Activated T-helper 2 cell treated with anti-CD3 and anti-CD28 coated beads, Interferon-gamma antibody, Interleukin-2, Interleukin-4, amounts not matched to agents 10 μg/mL and 5 μg/mL and 100 μg/mL, durations not matched to agents 14 hours and 24 hours and 36 hours (primary cell): ENCODE data around the gene USH2A. TPM values are rescaled to one million over a fixed set of nuclear protein-coding genes. Genes with fewer than 3 reads are reported as not detected.

Experiments used
- DNase-seq: peaks from one replicate; pipeline ENCODE4 v3.0.0; 2021; ENCODE audit warnings: low spot score
- H3K27ac Mint-ChIP-seq: one replicate; pipeline ENCODE4 v1.8.0; 2021; ENCODE audit warnings: mixed read lengths
- H3K27me3 Mint-ChIP-seq: one replicate; pipeline ENCODE4 v1.8.0; 2021; ENCODE audit warnings: low read depth, mixed read lengths
- H3K36me3 Mint-ChIP-seq: one replicate; pipeline ENCODE4 v1.8.0; 2021; ENCODE audit warnings: low read depth, mixed read lengths
- H3K4me1 Mint-ChIP-seq: one replicate; pipeline ENCODE4 v1.8.0; 2021; ENCODE audit warnings: low read depth, mixed read lengths
- H3K4me3 Mint-ChIP-seq: one replicate; pipeline ENCODE4 v1.8.0; 2021; ENCODE audit warnings: low read depth, mild to moderate bottlenecking, moderate library complexity, mixed read lengths
- H3K9me3 Mint-ChIP-seq: one replicate; pipeline ENCODE4 v1.8.0; 2021; ENCODE audit warnings: mixed read lengths
- intact Hi-C: fragments of 100-400 bp; cut with micrococcal nuclease; formaldehyde crosslinking; loops from one replicate; pipeline ENCODE4 v1.15.1; 2023
- total RNA-seq: library from RNA; stranded (reverse); gene quantifications from 2 replicates; pipeline ENCODE4 v1.2.3, GENCODE V29; 2022

The USH2A gene
- total RNA-seq, 1 donor from 2014 or later: not detected

- Mint-ChIP-seq H3K27me3 (no peaks in the 10 kb centered on the region), H3K4me1 (no peaks in the 10 kb centered on the region), H3K4me3 (no peak overlapping the region), H3K36me3 (no peaks in the 10 kb centered on the region), H3K9me3 (no peaks in the 10 kb centered on the region), H3K27ac (no peak overlapping the region)
- no peak for DNase-seq
- intact Hi-C loops: no loop called here
Observed at GRCh38 chr1:216434232-216434631, 11.0 kb upstream of the USH2A start.

GRCh38 chr1:216433175-216433574 is 9.9 kb upstream of the USH2A start:
- Mint-ChIP-seq H3K4me1 (no peaks in the 10 kb centered on the region), H3K9me3 (no peaks in the 10 kb centered on the region), H3K36me3 (no peaks in the 10 kb centered on the region), H3K27ac (no peak overlapping the region), H3K4me3 (no peak overlapping the region), H3K27me3 (no peaks in the 10 kb centered on the region)
- no peak for DNase-seq
- intact Hi-C loops: no loop called here

GRCh38 chr1:216430744-216431143 is 7.5 kb upstream of the USH2A start:
- intact Hi-C loops: no loop called here
- H3K9me3 Mint-ChIP-seq: no peaks in the 10 kb centered on the region
- H3K27me3 Mint-ChIP-seq: no peaks in the 10 kb centered on the region
- no peak overlapping the region for H3K27ac Mint-ChIP-seq
- H3K36me3 Mint-ChIP-seq: no peaks in the 10 kb centered on the region
- no peak for DNase-seq
- no peaks in the 10 kb centered on the region for H3K4me1 Mint-ChIP-seq
- no peak overlapping the region for H3K4me3 Mint-ChIP-seq

DNA sequence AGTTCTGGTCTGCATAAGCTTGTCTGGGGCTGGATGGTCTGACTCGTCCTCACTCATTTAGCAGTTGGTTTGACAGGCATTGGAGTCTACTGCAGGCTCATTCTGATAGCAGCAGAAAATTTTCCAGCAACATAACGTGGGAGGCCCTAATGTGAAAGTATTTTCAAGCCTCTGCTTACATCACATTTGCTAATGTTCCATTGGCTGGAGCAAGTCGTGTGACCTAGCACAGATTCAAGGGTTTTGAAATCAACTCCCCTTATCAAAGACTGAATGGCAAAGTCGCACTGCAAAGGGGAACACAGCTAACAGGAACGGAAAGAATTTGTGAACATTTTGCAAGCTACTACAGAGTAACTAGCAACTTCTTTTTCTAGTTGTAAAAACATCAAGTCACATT is 2.3 kb upstream of the USH2A start:
- intact Hi-C loops: no loop called here
- Mint-ChIP-seq H3K4me3 (no peak overlapping the region), H3K4me1 (no peaks in the 10 kb centered on the region), H3K9me3 (no peaks in the 10 kb centered on the region), H3K27me3 (no peaks in the 10 kb centered on the region), H3K27ac (no peak overlapping the region), H3K36me3 (no peaks in the 10 kb centered on the region)
- DNase-seq: no peak

DNA sequence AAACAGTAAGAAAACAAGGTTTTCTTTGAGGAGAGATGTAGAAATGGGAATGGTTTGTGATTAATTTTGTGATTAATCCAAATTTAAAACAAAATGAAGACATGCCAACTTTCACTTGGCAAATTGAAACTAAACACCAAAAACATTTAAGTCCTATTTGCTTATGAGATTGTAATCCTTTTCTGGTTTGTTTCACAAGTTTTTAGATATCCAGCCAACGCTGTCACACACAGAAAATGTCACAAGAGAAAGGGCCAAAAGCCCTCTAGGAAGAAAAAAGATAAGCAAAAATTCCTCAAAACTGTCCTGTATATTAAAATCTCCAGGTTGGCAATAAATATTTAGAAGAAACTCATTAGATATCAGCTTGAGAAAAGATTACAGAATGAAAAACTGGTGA is 2.5 kb downstream of the USH2A start:
- no peaks in the 10 kb centered on the region for H3K4me1 Mint-ChIP-seq
- no peaks in the 10 kb centered on the region for H3K9me3 Mint-ChIP-seq
- no peak overlapping the region for H3K4me3 Mint-ChIP-seq
- intact Hi-C loops: no loop called here
- no peak overlapping the region for H3K27ac Mint-ChIP-seq
- H3K27me3 Mint-ChIP-seq: no peaks in the 10 kb centered on the region
- H3K36me3 Mint-ChIP-seq: no peaks in the 10 kb centered on the region
- DNase-seq: no peak

- H3K9me3 Mint-ChIP-seq: no peaks in the 10 kb centered on the region
- no peaks in the 10 kb centered on the region for H3K4me1 Mint-ChIP-seq
- no peak for DNase-seq
- H3K36me3 Mint-ChIP-seq: no peaks in the 10 kb centered on the region
- H3K27ac Mint-ChIP-seq: no peak overlapping the region
- H3K27me3 Mint-ChIP-seq: no peaks in the 10 kb centered on the region
- intact Hi-C loops: no loop called here
- H3K4me3 Mint-ChIP-seq: no peak overlapping the region
Observed at GRCh38 chr1:216420263-216420662, 3.0 kb downstream of the USH2A start.

DNA sequence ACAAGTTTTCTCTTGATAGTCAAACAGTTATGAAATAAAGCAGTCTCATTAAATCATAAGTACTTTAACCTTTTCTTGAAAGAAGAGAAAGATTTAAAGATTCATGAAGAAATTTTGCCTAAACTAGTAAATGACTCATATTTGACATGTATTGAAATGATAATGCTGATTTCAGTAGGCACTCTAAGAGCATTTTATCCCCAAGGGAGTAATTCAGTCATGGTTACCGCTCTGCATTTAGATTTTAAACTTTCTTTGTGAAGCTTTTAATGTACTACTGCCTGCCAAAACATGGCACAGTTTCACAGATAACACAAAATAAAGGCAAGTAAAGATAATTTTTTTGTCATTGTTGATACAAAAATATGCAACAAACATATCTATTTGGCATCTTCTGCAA is 6.8 kb downstream of the USH2A start:
- H3K4me1 Mint-ChIP-seq: no peaks in the 10 kb centered on the region
- intact Hi-C loops: no loop called here
- H3K36me3 Mint-ChIP-seq: no peaks in the 10 kb centered on the region
- no peak for DNase-seq
- no peak overlapping the region for H3K4me3 Mint-ChIP-seq
- H3K27me3 Mint-ChIP-seq: no peaks in the 10 kb centered on the region
- H3K27ac Mint-ChIP-seq: no peak overlapping the region
- H3K9me3 Mint-ChIP-seq: no peaks in the 10 kb centered on the region

- H3K36me3 Mint-ChIP-seq: no peaks in the 10 kb centered on the region
- no peaks in the 10 kb centered on the region for H3K27me3 Mint-ChIP-seq
- H3K4me1 Mint-ChIP-seq: no peaks in the 10 kb centered on the region
- no peak overlapping the region for H3K27ac Mint-ChIP-seq
- H3K9me3 Mint-ChIP-seq: peaks cover 4% of the 10 kb centered on the region
- DNase-seq: no peak
- no peak overlapping the region for H3K4me3 Mint-ChIP-seq
- intact Hi-C loops: no loop called here
Observed at GRCh38 chr1:216410026-216410425, 13.2 kb downstream of the USH2A start.

DNA sequence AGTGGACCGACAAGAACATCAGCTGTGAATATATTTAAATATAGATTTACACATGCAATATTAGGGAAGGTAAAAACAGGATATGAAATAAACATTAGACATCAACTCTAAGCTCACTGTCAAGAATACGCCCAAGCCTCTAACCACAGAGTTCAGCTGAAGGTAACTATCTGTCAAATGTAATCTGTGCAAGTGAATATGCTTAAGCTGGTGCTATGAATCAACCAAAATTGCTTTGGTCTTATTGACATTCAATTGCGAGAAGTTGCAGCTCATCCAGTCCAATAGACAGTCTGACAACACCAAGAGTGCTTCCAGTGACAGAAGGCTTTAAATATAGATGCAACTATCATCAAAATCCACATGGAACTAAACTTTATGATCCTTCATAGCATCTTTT is 32.3 kb downstream of the USH2A start:
- Mint-ChIP-seq H3K9me3 (peaks cover 10% of the 10 kb centered on the region), H3K36me3 (no peaks in the 10 kb centered on the region), H3K27ac (no peak overlapping the region), H3K27me3 (no peaks in the 10 kb centered on the region), H3K4me3 (no peak overlapping the region), H3K4me1 (no peaks in the 10 kb centered on the region)
- intact Hi-C loops: no loop called here
- DNase-seq: no peak

DNA sequence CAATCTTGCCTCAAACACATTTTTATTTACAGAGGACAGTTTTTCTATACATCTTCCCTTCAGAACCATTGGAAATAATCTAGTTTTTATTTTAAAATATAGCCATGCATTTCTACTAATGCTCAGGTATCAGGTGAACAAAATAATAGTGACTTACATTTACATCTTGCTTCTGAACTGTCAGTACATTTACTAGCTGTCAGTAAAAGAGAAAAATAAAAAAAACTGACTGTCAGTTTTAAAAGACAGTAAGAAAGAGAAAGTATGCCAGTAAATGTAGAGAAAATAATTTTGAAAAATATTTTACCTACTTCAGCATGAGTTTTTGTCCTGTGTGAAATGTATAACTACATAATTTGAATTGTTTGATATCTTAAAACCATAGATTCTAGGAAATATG is 33.5 kb downstream of the USH2A start:
- no peak for DNase-seq
- intact Hi-C loops: no loop called here
- no peak overlapping the region for H3K27ac Mint-ChIP-seq

DNA sequence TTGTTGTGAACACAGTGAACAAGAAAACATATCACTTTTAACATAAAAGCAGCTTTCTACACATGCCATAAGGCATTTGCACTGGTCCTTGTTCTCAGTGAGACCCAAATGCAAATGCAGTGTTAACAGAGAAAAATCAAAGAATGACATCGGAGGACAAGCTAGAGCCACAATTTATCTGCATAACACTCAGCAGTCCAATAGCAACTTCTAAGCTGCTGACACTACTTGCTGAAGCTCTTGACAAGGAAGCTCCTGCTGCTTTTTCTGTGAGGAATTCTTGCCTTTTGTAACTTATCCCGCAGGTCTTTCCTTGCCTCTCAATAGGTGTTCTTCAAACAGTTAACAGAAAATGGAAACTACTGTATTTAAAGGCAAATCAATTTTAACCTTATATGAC is 34.7 kb downstream of the USH2A start:
- Mint-ChIP-seq H3K9me3 (peaks cover under 1% of the 10 kb centered on the region), H3K4me1 (no peaks in the 10 kb centered on the region), H3K27me3 (no peaks in the 10 kb centered on the region), H3K4me3 (no peak overlapping the region), H3K36me3 (no peaks in the 10 kb centered on the region), H3K27ac (no peak overlapping the region)
- intact Hi-C loops: no loop called here
- no peak for DNase-seq

More for the DNA sequence above, 33.5 kb downstream of the USH2A start:
- Mint-ChIP-seq H3K27me3 (no peaks in the 10 kb centered on the region), H3K9me3 (peaks cover 5% of the 10 kb centered on the region), H3K4me1 (no peaks in the 10 kb centered on the region), H3K36me3 (no peaks in the 10 kb centered on the region), H3K4me3 (no peak overlapping the region)

GRCh38 chr1:216387782-216388181 is 35.5 kb downstream of the USH2A start:
- intact Hi-C loops: no loop called here
- Mint-ChIP-seq H3K9me3 (no peaks in the 10 kb centered on the region), H3K27me3 (no peaks in the 10 kb centered on the region), H3K4me3 (no peak overlapping the region), H3K27ac (no peak overlapping the region), H3K36me3 (no peaks in the 10 kb centered on the region), H3K4me1 (no peaks in the 10 kb centered on the region)
- no peak for DNase-seq

- intact Hi-C loops: no loop called here
Observed at GRCh38 chr1:216379441-216379840, 43.8 kb downstream of the USH2A start.

GRCh38 chr1:216368249-216368648 is 55.0 kb downstream of the USH2A start:
- no peak for DNase-seq
- intact Hi-C loops: no loop called here
- Mint-ChIP-seq H3K27me3 (no peaks in the 10 kb centered on the region), H3K27ac (no peak overlapping the region), H3K9me3 (peaks cover 11% of the 10 kb centered on the region), H3K36me3 (no peaks in the 10 kb centered on the region), H3K4me1 (no peaks in the 10 kb centered on the region), H3K4me3 (no peak overlapping the region)

More at GRCh38 chr1:216379441-216379840, 43.8 kb downstream of the USH2A start:
- DNase-seq: no peak
- Mint-ChIP-seq H3K9me3 (peaks cover 6% of the 10 kb centered on the region), H3K4me1 (no peaks in the 10 kb centered on the region), H3K27me3 (no peaks in the 10 kb centered on the region), H3K4me3 (no peak overlapping the region), H3K27ac (no peak overlapping the region), H3K36me3 (no peaks in the 10 kb centered on the region)
